ENCODE measurements around the gene FNDC3B.

The FNDC3B gene

GRCh38 chr3:172098698-172099494, 59.5 kb downstream of the FNDC3B start:
- DNase-seq = no peak

- no peak for DNase-seq
Measured at GRCh38 chr3:172099495-172099808, 60.1 kb downstream of the FNDC3B start.

DNA sequence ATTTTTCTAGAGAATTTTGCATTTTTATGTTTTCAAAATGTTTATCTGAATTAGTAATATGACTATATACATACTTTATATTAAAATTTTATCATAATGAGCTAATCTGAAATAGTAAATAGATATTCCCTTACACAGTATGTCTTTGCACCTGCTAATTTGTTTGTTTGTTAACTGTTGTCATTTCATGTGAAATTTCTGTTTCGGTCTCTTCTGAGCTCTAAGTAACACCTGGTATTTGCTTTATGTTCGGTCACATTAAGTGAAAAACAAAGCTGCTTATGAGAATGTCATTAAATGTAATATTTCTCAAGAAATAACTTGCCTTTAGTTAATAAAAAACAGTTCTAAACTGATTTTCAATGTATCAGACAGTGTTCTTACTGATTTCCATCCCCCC, 61.1 kb downstream of the FNDC3B start:
- no peak for DNase-seq

DNA sequence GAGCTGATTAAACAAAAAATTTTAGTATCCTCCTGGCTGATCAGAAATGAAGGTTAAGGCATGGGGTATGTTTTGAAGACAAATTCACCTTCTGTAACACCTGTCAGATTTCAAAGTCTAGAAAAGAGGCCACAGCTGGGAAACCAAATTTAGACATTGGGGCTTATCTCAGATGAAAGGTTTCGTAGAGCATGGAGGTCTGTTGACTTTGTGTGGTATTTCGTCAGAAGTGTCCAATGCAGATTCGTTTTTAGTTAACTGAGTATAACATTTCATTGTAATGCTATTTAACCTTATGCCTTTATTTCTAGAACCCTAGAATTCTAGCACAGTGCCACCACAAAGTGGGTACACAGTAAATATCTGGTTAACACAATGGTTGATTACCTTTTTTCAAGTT, 61.7 kb downstream of the FNDC3B start:
- DNase-seq = no peak

DNA sequence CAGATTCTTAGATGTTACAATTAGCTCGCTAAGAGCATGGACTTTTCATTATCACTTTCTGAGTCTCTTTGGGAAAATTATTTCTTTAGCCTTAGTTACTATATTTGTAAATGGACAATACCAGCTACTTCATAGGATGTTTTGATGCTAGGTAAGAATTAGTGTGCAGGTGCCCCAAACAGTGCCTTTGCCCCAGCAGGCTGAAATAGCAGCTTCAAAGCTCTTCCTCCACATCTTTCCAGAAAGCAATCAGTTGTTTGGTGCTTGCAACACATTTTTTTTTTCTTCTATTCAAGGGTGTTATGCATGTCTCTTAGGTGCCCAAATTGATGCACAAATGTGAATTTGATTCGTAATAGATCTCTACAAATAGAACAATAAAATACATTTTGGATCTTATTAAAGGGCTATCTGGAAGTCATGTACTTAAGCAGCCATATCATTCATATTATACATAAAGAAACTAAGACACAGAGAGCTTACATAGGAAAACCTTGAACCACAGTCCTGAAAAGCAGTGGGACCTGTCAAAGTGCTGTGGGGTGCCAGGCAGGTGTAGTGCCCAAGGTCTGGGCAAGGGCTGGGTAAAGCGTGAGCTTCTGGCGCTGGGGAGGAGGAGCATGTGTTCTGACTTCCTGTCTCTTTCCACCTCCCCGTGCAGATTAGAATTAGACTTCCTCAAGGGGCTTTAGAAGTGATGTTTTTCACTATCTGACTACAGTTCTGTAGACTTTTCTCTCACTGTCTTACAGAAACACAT, 62.9 kb downstream of the FNDC3B start:
- peak; percentile 57 for DNase-seq

DNA sequence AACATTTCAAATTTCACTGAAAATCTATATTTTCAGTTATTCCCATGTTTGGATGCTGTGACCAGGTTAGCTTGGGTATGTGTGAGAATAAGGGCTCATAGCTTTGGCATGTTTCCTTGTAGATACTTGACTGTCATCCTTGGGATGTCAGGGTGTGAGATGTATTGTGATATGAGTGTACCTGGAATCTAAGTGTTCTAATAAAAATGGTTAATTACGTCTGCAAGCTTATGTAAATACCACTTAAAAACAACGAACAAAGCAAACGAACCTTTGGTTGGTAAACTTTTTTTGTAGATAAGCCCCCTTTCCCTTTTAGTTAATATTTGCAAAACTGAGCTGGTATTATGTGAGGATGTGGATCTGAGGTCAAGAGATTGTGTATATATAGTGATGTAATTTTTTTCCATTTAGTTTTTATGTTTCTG, 63.5 kb downstream of the FNDC3B start:
- DNase-seq = no peak

DNA sequence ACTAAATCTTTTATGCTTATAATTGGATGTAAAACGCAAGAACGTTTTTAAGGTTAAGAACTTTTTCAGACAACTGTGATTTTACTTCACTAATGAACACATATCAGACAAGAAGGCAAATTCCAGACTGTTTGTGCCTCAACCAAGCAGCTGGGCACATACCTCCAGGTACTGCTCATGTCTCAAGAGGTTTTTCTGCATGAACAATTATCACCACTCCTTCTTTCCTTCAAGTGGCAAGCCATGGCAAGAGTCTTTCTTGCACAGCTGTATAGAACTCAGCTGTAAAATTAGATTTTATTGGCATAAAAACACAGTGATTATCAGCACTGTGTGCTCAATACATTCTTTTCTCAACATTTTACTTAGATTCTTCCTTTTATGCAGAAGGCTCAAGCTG, 64.3 kb downstream of the FNDC3B start:
- no peak for DNase-seq

GRCh38 chr3:172104471-172105072, 65.2 kb downstream of the FNDC3B start:
- DNase-seq = peak; percentile 20

GRCh38 chr3:172106037-172106954, 66.9 kb downstream of the FNDC3B start:
- no peak for DNase-seq

DNA sequence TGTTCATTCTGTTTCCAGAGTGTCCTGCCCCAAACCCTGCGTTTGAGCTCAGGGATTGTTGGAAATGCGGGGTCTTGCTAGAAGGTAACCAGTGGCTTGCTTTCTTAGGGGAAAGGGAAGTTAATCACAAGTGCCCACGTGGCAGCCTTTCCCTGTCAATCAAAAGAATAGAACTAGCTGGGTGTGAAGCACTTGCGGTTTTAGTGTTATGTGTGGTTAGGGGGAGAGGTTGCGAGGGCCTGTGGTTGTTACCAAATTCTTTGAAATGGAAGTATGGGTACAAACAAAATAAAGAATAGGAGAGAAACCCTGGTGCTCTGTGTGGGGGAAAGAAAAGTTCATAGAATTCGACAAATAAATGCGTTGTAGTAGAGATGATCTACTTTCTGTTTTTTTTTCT, 67.6 kb downstream of the FNDC3B start:
- peak; percentile 85 for DNase-seq

DNA sequence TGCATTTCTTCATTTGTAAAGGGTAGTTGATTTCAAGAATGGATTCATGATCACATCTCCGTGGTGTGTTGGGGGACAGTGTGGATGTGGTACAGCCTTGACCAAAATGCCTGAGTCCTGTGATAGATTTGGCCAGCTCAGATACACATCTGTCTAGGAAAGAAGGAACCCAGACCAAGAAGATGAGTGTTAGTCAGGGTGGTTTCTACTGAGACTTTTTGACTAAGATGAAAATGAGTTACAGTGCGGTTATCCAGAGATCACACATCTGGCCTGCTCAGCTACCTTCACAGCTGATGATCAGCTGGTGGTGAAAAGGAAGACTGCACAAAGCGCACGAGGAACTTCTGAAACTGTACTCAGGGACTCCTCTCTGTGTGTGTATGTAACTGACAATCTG, 68.0 kb downstream of the FNDC3B start:
- peak; percentile 79 for DNase-seq

- DNase-seq = no peak
Measured at GRCh38 chr3:172110127-172110779, 70.9 kb downstream of the FNDC3B start.

GRCh38 chr3:172111163-172111562, 71.8 kb downstream of the FNDC3B start:
- DNase-seq = no peak

DNA sequence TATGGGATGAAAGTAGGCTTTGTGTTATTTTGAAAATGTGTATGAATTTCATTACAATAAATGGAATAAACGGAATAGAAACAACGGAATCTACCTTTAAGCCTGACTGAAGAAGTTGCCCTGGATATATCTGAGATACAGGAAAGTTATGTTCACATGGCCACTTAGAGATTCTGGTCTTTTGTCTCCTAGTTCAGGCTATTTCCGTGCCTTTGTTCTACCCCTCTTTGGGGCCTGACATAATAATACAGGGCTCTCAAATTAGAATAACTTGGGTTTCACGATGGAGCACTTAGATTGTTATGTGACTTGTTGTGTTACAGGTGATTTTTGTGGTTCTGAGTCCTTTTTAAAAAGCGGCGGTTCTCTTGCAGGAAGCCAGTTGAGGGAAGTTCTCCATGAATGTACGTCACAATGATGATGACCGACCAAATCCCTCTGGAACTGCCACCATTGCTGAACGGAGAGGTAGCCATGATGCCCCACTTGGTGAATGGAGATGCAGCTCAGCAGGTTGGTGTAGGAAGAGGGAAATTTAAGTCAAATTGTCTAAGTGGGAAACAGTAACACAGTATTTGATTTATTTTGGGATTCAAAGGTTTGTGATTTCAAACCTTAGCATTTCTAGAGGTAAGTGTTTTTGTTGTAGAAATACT, 72.8 kb downstream of the FNDC3B start:
- DNase-seq = no peak

GRCh38 chr3:172112734-172113120, 73.3 kb downstream of the FNDC3B start:
- DNase-seq = no peak

- no peak for DNase-seq
Measured at GRCh38 chr3:172113710-172114109, 74.3 kb downstream of the FNDC3B start.

DNA sequence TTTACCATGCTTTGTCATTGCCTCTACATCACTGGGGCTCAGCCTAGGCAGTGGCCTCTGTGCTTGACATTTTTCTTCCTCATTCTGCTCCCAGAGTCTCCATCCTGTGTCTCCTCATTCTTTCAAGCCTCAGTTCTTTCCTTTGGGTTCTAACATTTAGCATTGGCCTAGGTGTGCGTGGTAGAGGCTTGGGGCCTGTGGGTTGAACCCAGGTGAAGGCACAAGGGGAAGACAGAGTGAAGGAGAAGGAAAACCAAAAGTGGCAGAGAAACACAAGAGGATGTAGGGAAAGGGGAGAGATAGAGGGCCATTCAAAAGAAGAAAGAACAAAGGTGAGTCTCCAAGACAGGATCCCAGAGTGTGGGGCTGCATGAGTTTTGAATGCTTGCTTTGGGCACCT, 75.7 kb downstream of the FNDC3B start:
- no peak for DNase-seq

DNA sequence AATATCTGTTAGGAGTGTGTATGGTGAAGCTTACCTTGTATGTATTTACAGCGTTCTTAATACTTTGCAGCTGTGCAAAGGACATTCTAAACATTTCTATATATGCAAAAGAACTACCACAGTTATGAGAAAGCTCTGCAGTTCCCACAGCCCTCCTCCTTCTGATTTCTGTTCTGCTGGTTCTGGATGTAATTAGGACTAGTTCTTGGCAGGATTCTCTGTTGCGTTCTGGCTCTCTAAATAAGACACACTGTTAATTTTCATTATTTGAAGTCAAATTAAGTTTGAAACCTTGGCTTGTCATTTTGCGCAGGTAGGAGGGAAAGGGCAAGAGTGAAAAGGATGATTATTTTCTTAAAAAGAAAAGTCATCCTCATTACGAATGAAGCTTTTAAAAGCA, 76.4 kb downstream of the FNDC3B start:
- DNase-seq = no peak

DNA sequence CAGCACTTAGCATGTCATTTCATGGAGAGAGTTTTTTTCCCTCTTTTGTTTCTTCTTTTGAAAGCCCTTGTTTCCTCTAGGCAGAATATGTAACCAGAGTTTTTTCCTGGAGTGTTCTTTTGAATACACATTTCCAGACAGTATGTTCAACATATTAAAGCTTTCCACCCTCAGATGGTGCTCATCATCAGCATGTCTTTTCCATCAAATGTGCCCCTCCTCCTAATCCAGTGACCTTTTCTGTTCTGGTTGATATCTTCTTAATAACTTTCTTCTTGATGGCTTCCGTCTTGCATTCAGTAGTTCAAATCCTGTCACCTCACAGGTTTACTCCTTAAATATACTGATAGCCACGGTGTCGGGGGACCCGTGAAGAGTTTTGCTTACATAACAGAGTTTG, 78.6 kb downstream of the FNDC3B start:
- DNase-seq = no peak

- DNase-seq = no peak
Measured at GRCh38 chr3:172119266-172119969, 80.0 kb downstream of the FNDC3B start.

DNA sequence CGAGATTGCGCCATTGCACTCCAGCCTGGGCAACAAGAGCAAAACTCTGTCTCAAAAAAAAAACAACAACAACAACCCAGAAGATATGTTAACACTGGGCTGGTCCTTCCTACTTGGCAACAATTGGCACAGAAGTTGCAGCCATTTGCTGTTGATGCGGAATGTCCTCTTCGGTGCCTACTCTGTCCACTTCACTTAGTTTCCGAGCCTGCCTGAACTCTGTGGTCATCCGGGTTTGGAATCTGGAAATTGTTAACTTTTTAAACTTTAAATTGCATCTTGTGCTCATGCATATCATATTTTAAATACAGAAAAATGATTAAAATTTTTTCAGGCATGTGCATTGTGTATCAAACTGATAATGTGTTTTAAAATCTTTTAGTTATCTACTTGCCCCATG, 81.5 kb downstream of the FNDC3B start:
- no peak for DNase-seq
